Measurements from ENCODE around the gene TMEM203.

- TF ChIP-seq, protein P1, sequence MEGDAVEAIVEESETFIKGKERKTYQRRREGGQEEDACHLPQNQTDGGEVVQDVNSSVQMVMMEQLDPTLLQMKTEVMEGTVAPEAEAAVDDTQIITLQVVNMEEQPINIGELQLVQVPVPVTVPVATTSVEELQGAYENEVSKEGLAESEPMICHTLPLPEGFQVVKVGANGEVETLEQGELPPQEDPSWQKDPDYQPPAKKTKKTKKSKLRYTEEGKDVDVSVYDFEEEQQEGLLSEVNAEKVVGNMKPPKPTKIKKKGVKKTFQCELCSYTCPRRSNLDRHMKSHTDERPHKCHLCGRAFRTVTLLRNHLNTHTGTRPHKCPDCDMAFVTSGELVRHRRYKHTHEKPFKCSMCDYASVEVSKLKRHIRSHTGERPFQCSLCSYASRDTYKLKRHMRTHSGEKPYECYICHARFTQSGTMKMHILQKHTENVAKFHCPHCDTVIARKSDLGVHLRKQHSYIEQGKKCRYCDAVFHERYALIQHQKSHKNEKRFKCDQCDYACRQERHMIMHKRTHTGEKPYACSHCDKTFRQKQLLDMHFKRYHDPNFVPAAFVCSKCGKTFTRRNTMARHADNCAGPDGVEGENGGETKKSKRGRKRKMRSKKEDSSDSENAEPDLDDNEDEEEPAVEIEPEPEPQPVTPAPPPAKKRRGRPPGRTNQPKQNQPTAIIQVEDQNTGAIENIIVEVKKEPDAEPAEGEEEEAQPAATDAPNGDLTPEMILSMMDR (conservative IDR thresholded peaks at IDR 0.05; ENCODE audit: low read length) = no peak
- no peak for TF ChIP-seq EZH2phosphoT487 (IDR thresholded peaks at IDR 0.05; ENCODE audit: borderline replicate concordance, low read depth, low read length)
These were observed 43.6 kb downstream of the TMEM203 start for GRCh38 chr9:137161558-137162486.
